Glutamatergic neuron (in vitro differentiated cells): ENCODE results near the gene EPHA5. TPM values are rescaled to one million over a fixed set of nuclear protein-coding genes. Genes with fewer than 3 reads are reported as not detected.

ENCODE experiments used
- DNase-seq: peaks from one replicate; pipeline ENCODE4 v3.0.0; 2022
- H3K27ac Mint-ChIP-seq: one replicate; pipeline ENCODE4 v1.8.0; 2020; ENCODE audit warnings: mild to moderate bottlenecking, mixed read lengths, inconsistent platforms; ENCODE audit not compliant: unreplicated experiment
- H3K27me3 Mint-ChIP-seq: one replicate; pipeline ENCODE4 v1.8.0; 2020; ENCODE audit warnings: mild to moderate bottlenecking, moderate library complexity, mixed read lengths, inconsistent platforms; ENCODE audit not compliant: unreplicated experiment
- H3K36me3 Mint-ChIP-seq: one replicate; pipeline ENCODE4 v1.8.0; 2020; ENCODE audit warnings: mild to moderate bottlenecking, mixed read lengths, inconsistent platforms; ENCODE audit not compliant: unreplicated experiment
- H3K4me1 Mint-ChIP-seq: one replicate; pipeline ENCODE4 v1.8.0; 2020; ENCODE audit warnings: mild to moderate bottlenecking, low read depth, mixed read lengths, inconsistent platforms; ENCODE audit not compliant: unreplicated experiment
- H3K4me3 Mint-ChIP-seq: one replicate; pipeline ENCODE4 v1.8.0; 2020; ENCODE audit warnings: mild to moderate bottlenecking, mixed read lengths, inconsistent platforms; ENCODE audit not compliant: unreplicated experiment
- H3K9me3 Mint-ChIP-seq: one replicate; pipeline ENCODE4 v1.8.0; 2020; ENCODE audit warnings: mild to moderate bottlenecking, moderate library complexity, mixed read lengths, inconsistent platforms; ENCODE audit not compliant: unreplicated experiment
- CTCF ChIP-seq: fragments of 200-600 bp; sonication (generic); IDR thresholded peaks from one replicate; pipeline ENCODE4 v1.5.0; 2021; ENCODE audit not compliant: partially characterized antibody, unreplicated experiment
- total RNA-seq: library from RNA; stranded (reverse); fragmentation: NEBNext Ultra II Directional; extraction: Animal tissue kit (Norgen Biotek cat#: 25700); gene quantifications from one replicate; pipeline ENCODE4 v1.2.1, GENCODE V29; 2021; ENCODE audit not compliant: unreplicated experiment

Gene EPHA5
- total RNA-seq, 1 donor from 2014 or later, result 108 TPM

GRCh38 chr4:65665771-65666523, 4.3 kb downstream of the EPHA5 start:
- peaks cover 7% of the 10 kb centered on the region for H3K4me1 Mint-ChIP-seq
- peaks cover 19% of the 10 kb centered on the region for H3K9me3 Mint-ChIP-seq

GRCh38 chr4:65661471-65661870, 8.8 kb downstream of the EPHA5 start:
- H3K4me1 Mint-ChIP-seq, result no peaks in the 10 kb centered on the region

More at GRCh38 chr4:65665771-65666523, 4.3 kb downstream of the EPHA5 start:
- Mint-ChIP-seq H3K4me3 (peak overlapping the region; percentile 74), H3K36me3 (no peaks in the 10 kb centered on the region), H3K27me3 (peaks cover 21% of the 10 kb centered on the region), H3K27ac (no peak overlapping the region)
- DNase-seq, result no peak
- TF ChIP-seq CTCF, result no peak

GRCh38 chr4:65658117-65658516, 12.2 kb downstream of the EPHA5 start:
- no peak overlapping the region for H3K4me3 Mint-ChIP-seq
- H3K9me3 Mint-ChIP-seq, result no peaks in the 10 kb centered on the region
- no peak for TF ChIP-seq CTCF
- no peak overlapping the region for H3K27ac Mint-ChIP-seq
- H3K27me3 Mint-ChIP-seq, result no peaks in the 10 kb centered on the region
- H3K4me1 Mint-ChIP-seq, result no peaks in the 10 kb centered on the region
- no peaks in the 10 kb centered on the region for H3K36me3 Mint-ChIP-seq
- DNase-seq, result no peak

More at GRCh38 chr4:65661471-65661870, 8.8 kb downstream of the EPHA5 start:
- no peaks in the 10 kb centered on the region for H3K27me3 Mint-ChIP-seq
- no peak for TF ChIP-seq CTCF
- H3K9me3 Mint-ChIP-seq, result no peaks in the 10 kb centered on the region
- no peak overlapping the region for H3K4me3 Mint-ChIP-seq
- H3K36me3 Mint-ChIP-seq, result no peaks in the 10 kb centered on the region
- no peak for DNase-seq
- H3K27ac Mint-ChIP-seq, result no peak overlapping the region

GRCh38 chr4:65656008-65656407, 14.3 kb downstream of the EPHA5 start:
- no peak for TF ChIP-seq CTCF
- no peak overlapping the region for H3K27ac Mint-ChIP-seq
- H3K4me3 Mint-ChIP-seq, result no peak overlapping the region
- H3K4me1 Mint-ChIP-seq, result peaks cover 5% of the 10 kb centered on the region
- no peak for DNase-seq
- no peaks in the 10 kb centered on the region for H3K27me3 Mint-ChIP-seq
- H3K9me3 Mint-ChIP-seq, result no peaks in the 10 kb centered on the region
- H3K36me3 Mint-ChIP-seq, result no peaks in the 10 kb centered on the region

- H3K27me3 Mint-ChIP-seq, result no peaks in the 10 kb centered on the region
- H3K27ac Mint-ChIP-seq, result no peak overlapping the region
- TF ChIP-seq CTCF, result no peak
- H3K4me3 Mint-ChIP-seq, result no peak overlapping the region
- H3K4me1 Mint-ChIP-seq, result peaks cover 6% of the 10 kb centered on the region
- peaks cover 2% of the 10 kb centered on the region for H3K9me3 Mint-ChIP-seq
- DNase-seq, result no peak
- H3K36me3 Mint-ChIP-seq, result no peaks in the 10 kb centered on the region
Observed at GRCh38 chr4:65654976-65655375, 15.3 kb downstream of the EPHA5 start.
